HepG2 (cell line): ENCODE results near the gene SERPINB1.

Experiments
- BRD4 ChIP-seq: sonication (generic); formaldehyde crosslinking; IDR thresholded peaks from 2 replicates; pipeline ENCODE4 v1.4.0; 2020; ENCODE audit warnings: missing genetic modification reagents
- CBFB ChIP-seq: sonication (generic); formaldehyde crosslinking; IDR thresholded peaks from 2 replicates; pipeline ENCODE4 v1.4.0; 2020; ENCODE audit warnings: missing genetic modification reagents
- EP300 ChIP-seq, 3 experiments: sonication (generic) in 1 of 3; formaldehyde crosslinking in 1 of 3; IDR thresholded peaks; 2 replicates each; pipeline versions ENCODE4 v1.5.1 to v1.6.1; 2011 to 2020; ENCODE audit warnings: low read depth in 2 of 3, low read length in 2 of 3, borderline replicate concordance in 1 of 3, improper control_type of control experiment in 1 of 3, mild to moderate bottlenecking in 1 of 3, missing genetic modification reagents in 1 of 3, moderate library complexity in 1 of 3
- RBM39 ChIP-seq: fragments of 200-400 bp; formaldehyde crosslinking; IDR thresholded peaks from one replicate; pipeline ENCODE4 v1.6.1; 2018; ENCODE audit warnings: antibody characterized with exemption, mild to moderate bottlenecking, low read depth, low read length; ENCODE audit not compliant: poor library complexity, severe bottlenecking
- SP4 ChIP-seq: sonication (generic); formaldehyde crosslinking; IDR thresholded peaks from 2 replicates; pipeline ENCODE4 v1.8.1; 2023; ENCODE audit warnings: mild to moderate bottlenecking, missing genetic modification reagents

- TF ChIP-seq SP4 (no peak), EP300 (IDR thresholded peaks at IDR 0.05; ENCODE audit: low read depth in 2 of 2, low read length in 2 of 2) (no peak), EP300 (CRISPR knock-in tag; IDR thresholded peaks at IDR 0.05; ENCODE audit: borderline replicate concordance) (no peak), CBFB (CRISPR knock-in tag) (no peak), BRD4 (CRISPR knock-in tag) (no peak), RBM39 (no peak)
Observed at GRCh38 chr6:2798586-2799134, 43.0 kb downstream of the SERPINB1 start.
